Stomach (tissue), 9 donors: Measurements from ENCODE around the gene KAT7. TPM values are rescaled to one million over a fixed set of nuclear protein-coding genes. Genes with fewer than 3 reads are reported as not detected.

ENCODE experiments used
- DNase-seq, 2 donors: peaks; one replicate each; pipeline versions ENCODE4 v3.0.0 to v3.0.0-alpha.2; 2013 to 2019
- H3K27ac ChIP-seq, 5 donors: fragments of 200-600 bp in 4 of 5; sonication (generic) in 4 of 5; one replicate each; pipeline ENCODE4 v1.5.1; 2013 to 2019; ENCODE audit warnings: mild to moderate bottlenecking in 1 of 5, moderate library complexity in 1 of 5
- H3K27me3 ChIP-seq, 3 donors: fragments of 200-600 bp; sonication (generic); one replicate each; pipeline ENCODE4 v1.5.1; 2017 to 2019; ENCODE audit warnings: mixed run types in 1 of 3
- H3K36me3 ChIP-seq, 4 donors: fragments of 200-600 bp; sonication (generic); 1 replicate in 3 of 4; 2 replicates in 1 of 4; pipeline ENCODE4 v1.5.1; 2016 to 2019
- H3K4me1 ChIP-seq, 4 donors: fragments of 200-600 bp; sonication (generic); one replicate each; pipeline ENCODE4 v1.5.1; 2016 to 2019
- H3K4me3 ChIP-seq, 4 donors: fragments of 200-600 bp; sonication (generic) in 3 of 4; one replicate each; pipeline ENCODE4 v1.5.1; 2016 to 2019; ENCODE audit warnings: mild to moderate bottlenecking in 1 of 4
- H3K9me3 ChIP-seq, 4 donors: fragments of 200-600 bp; sonication (generic); one replicate each; pipeline ENCODE4 v1.5.1; 2016 to 2019
- CTCF ChIP-seq, 7 experiments: fragments of 450-650 bp in 4 of 7; fragments of 200-600 bp in 3 of 7; sonication (generic) in 3 of 7; IDR thresholded peaks; one replicate each; pipeline ENCODE4 v1.5.1; 2016 to 2019; ENCODE audit warnings: antibody characterized with exemption in 7 of 7, control low read depth in 2 of 7, mild to moderate bottlenecking in 1 of 7
- EP300 ChIP-seq: sonication (generic); formaldehyde crosslinking; IDR thresholded peaks from one replicate; pipeline ENCODE4 v1.6.1; 2017; ENCODE audit warnings: antibody characterized with exemption
- POLR2A ChIP-seq, 4 donors: fragments of 450-650 bp; IDR thresholded peaks; one replicate each; pipeline ENCODE4 v1.6.1; 2016; ENCODE audit warnings: antibody characterized with exemption in 4 of 4, control low read depth in 2 of 4, mild to moderate bottlenecking in 1 of 4, moderate library complexity in 1 of 4
- POLR2AphosphoS5 ChIP-seq, 3 donors: sonication (generic); formaldehyde crosslinking; IDR thresholded peaks; one replicate each; pipeline ENCODE4 v1.6.1; 2016; ENCODE audit warnings: antibody characterized with exemption in 3 of 3
- WGBS, 5 donors: extraction: QIAGEN DNeasy Blood & Tissue Kit in 3 of 5; methylation state at CpG; one replicate each; pipeline versions ENCODE4 v1.1.5 to v1.1.7; 2013 to 2018; 5-methylcytosine and 5-hydroxymethylcytosine counted together
- intact Hi-C: fragments of 100-400 bp; cut with DNase I; formaldehyde crosslinking; loops from one replicate; pipeline ENCODE4 v1.15.1; 2023; ENCODE audit warnings: low total_unique reads
- polyA plus RNA-seq, 3 donors: library from polyadenylated mRNA; stranded (reverse); fragments of 200-250 nt; gene quantifications; one replicate each; pipeline ENCODE4 v1.2.3, GENCODE V29; 2013
- total RNA-seq, 5 donors: library from RNA; depleted of rRNA; stranded (reverse); fragments of >200 nt; gene quantifications; one replicate each; pipeline versions ENCODE4 v1.1.0 to v1.2.3, GENCODE V29; 2014 to 2016
- donor health status: healthy with polysubstance abuse.
- donor health status: Bipolar disorder and iron deficiency.
- donor health status: healthy.

KAT7 gene
- total and polyA plus RNA-seq, 8 donors: 5.0 to 92.4 (median 16.0) TPM

DNA sequence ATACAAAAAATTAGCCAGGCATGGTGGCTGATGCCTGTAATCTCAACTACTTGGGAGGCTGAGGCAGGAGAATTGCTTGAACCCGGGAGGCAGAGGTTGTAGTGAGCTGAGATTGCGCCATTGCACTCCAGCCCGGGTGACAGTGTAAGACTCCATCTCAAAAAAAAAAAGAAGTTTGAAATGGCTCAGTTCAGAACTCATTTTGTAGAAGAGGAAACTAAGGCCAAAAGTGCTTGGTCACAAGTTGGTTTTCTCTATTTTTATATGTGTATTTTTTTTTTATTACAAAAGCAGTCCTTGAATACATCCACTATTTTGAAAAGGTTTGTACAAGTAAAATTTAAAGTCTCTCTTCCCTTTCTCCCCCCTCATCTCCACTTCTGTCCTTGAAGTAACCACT, 53.9 kb downstream of the KAT7 start:
- Histone ChIP-seq H3K4me1 (peaks cover 1 to 39% (median 18%) of the 10 kb centered on the region in 4 donors), H3K27me3 (no peaks in the 10 kb centered on the region), H3K4me3 (no peak overlapping the region), H3K27ac (no peak overlapping the region), H3K36me3 (peaks cover 0 to 25% (median 19%) of the 10 kb centered on the region in 4 donors), H3K9me3 (no peaks in the 10 kb centered on the region)
- intact Hi-C loops: loop anchor here (10.0 kb wide), 1 partner anchor 48 kb away; no protein-coding TSS in a partner anchor
- TF ChIP-seq EP300: no peak
- no peak for TF ChIP-seq POLR2AphosphoS5 (IDR thresholded peaks at IDR 0.05)
- TF ChIP-seq CTCF (IDR thresholded peaks at IDR 0.05): no peak
- TF ChIP-seq POLR2A (IDR thresholded peaks at IDR 0.05): no peak
- DNase-seq: no peak
- 69 to 87% (median 78%) methylated on average over 3 of the region's 3 CpGs for WGBS, 5 donors

DNA sequence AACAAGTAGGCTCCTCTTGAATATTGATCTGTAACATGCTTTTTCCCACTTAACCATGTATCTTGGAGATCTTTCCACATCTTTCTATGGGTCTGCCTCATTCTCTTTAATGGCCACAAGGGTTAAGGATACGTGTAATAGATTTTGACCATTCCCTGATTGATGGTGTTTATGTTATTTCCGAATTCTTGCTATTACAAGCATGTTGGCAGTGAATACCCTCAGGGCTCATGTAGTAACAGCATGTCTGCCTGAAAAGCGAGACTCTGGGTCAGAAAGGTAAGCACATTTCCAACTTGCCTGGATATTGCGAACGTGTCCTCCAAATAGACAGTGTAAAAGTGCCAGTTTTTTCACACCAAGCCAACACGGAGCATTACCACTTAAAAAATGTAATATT, 54.4 kb downstream of the KAT7 start:
- intact Hi-C loops: loop anchor here (10.0 kb wide), 1 partner anchor 48 kb away; no protein-coding TSS in a partner anchor
- no peak for TF ChIP-seq EP300
- Histone ChIP-seq H3K4me1 (peaks cover 0 to 37% (median 16%) of the 10 kb centered on the region in 4 donors), H3K27me3 (no peaks in the 10 kb centered on the region), H3K4me3 (no peak overlapping the region), H3K27ac (no peak overlapping the region), H3K36me3 (peaks cover 0 to 25% (median 19%) of the 10 kb centered on the region in 4 donors), H3K9me3 (no peaks in the 10 kb centered on the region)
- no peak for DNase-seq
- 68 to 82% (median 79%) methylated on average over 6 of the region's 6 CpGs for WGBS, 5 donors

DNA sequence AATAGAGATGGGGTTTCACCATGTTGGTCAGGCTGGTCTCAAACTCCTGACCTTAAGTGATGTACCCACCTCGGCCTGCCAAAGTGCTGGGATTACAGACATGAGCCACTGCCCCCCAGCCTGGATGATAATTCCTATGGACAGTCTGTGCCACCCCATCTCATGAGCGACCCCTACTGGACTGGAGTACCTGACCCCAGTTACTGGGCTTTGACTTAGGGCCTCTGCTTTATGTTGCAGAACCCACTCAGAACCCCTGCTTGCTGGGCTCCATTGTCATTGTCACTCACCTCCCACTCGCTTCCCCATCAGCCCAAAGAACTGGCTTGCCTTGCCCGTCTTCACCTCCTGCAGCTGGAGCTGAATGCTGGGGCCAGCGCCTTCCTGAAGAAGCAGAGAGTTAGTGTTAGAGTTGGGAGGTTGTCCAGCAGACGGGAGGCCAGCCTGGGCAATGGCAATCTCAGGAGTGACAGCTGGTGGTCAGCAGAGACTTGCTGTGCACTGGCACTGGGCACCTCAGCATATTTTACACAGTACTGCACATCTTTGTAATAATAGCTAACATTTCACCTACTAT, 55.4 kb downstream of the KAT7 start:
- Histone ChIP-seq H3K9me3 (no peaks in the 10 kb centered on the region), H3K4me1 (peaks cover 0 to 37% (median 16%) of the 10 kb centered on the region in 4 donors), H3K4me3 (no peak overlapping the region), H3K27ac (no peak overlapping the region), H3K36me3 (peaks cover 0 to 25% (median 16%) of the 10 kb centered on the region in 4 donors), H3K27me3 (no peaks in the 10 kb centered on the region)
- intact Hi-C loops: loop anchor here (10.0 kb wide), 1 partner anchor 49 kb away; no protein-coding TSS in a partner anchor
- DNase-seq: no peak
- 81 to 85% (median 83%) methylated on average over 6 of the region's 6 CpGs for WGBS, 5 donors
- peak in 3 of 7 experiments; percentile 23 to 28 (median 28) for TF ChIP-seq CTCF (IDR thresholded peaks at IDR 0.05)
- no peak for TF ChIP-seq POLR2AphosphoS5 (IDR thresholded peaks at IDR 0.05)
- no peak for TF ChIP-seq POLR2A (IDR thresholded peaks at IDR 0.05)
- TF ChIP-seq EP300: no peak

DNA sequence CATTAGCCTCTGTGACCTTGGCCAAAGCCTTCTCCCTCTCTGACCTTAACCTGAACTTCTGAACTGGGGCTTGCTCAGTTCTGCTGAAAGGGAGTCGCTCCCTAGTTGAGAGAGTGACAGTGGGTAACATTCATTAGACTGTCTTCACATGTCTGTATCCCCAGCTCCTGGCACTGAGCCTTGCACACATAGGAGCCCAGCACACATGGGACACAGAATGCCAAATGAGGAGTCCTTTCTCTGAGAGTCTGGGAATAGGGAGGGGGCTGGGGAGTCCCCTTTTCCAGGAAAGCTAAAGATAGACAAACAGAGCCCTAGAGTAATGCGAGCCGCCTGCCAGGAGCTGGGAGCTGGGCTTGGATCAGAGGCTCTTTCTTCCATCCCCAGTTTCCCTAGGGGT, 56.8 kb downstream of the KAT7 start:
- intact Hi-C loops: loop anchor here (10.0 kb wide), 1 partner anchor 51 kb away; no protein-coding TSS in a partner anchor
- Histone ChIP-seq H3K27me3 (no peaks in the 10 kb centered on the region), H3K27ac (peak overlapping the region in 4 of 5 donors; percentile 9 to 58 (median 32)), H3K36me3 (peaks cover 0 to 25% (median 15%) of the 10 kb centered on the region in 4 donors), H3K9me3 (no peaks in the 10 kb centered on the region), H3K4me3 (no peak overlapping the region), H3K4me1 (peaks cover under 1 to 38% (median 17%) of the 10 kb centered on the region in 4 donors)
- TF ChIP-seq CTCF (IDR thresholded peaks at IDR 0.05) (no peak), POLR2AphosphoS5 (IDR thresholded peaks at IDR 0.05) (peak in 1 of 3 donors; percentile 23)
- WGBS, 5 donors: 40 to 69% (median 56%) methylated on average over 3 of the region's 3 CpGs
- peak in 1 of 2 donors; percentile 83 for DNase-seq
